K562 (cell line): ENCODE results near the gene HPSE2. TPM values are rescaled to one million over a fixed set of nuclear protein-coding genes. Genes with fewer than 3 reads are reported as not detected.

Experiments used
- ATAC-seq: fragments of 200-7000 bp; cut with Tn5 transposase; 3 replicates; pipeline ENCODE4 v1.9.1; 2020; ENCODE audit warnings: moderate library complexity
- BruUV-seq: library from RNA; stranded (reverse); fragments of 400-500 nt; replicated peaks from 2 replicates; lab custom pipeline; 2021; lab: Mats Ljungman, UMichigan
- CTCF ChIA-PET: fragments of 300-600 bp; formaldehyde crosslinking; extraction: SDS; loops from one replicate; lab custom pipeline; 2021; ENCODE audit warnings: low intra/inter-chr PET ratio; lab: Yijun Ruan, JAX
- POLR2A ChIA-PET: fragments of 300-600, 350-650 bp; sonication (Branson Sonifier 250); formaldehyde crosslinking; extraction: SDS; loops from one replicate; lab custom pipeline; 2021; ENCODE audit warnings: antibody characterized with exemption, inconsistent platforms; lab: Yijun Ruan, JAX
- DNase-seq, 4 experiments: peaks; one replicate each; pipeline versions ENCODE4 v3.0.0 to v3.0.0-alpha.2; 2011 to 2018; ENCODE audit warnings: low spot score in 3 of 4, mixed read lengths in 3 of 4; ENCODE audit errors: extremely low read depth in 1 of 4
- FAIRE-seq: peaks from 2 replicates; lab custom pipeline; 2011; peaks lifted over from hg19 to GRCh38; lab: Jason Lieb, UNC
- H2AFZ ChIP-seq: 2 replicates; pipeline ENCODE4 v1.6.0; 2011; ENCODE audit warnings: low read depth, low read length, control low read depth, inconsistent platforms
- H3K27ac ChIP-seq: fragments of 200-600 bp; 3 replicates; pipeline ENCODE4 v1.8.0; 2011; ENCODE audit warnings: low read depth, mild to moderate bottlenecking, control low read depth, inconsistent platforms, low read length, moderate library complexity, mixed read lengths; ENCODE audit errors: extremely low read depth
- H3K27me3 ChIP-seq, 2 experiments: fragments of 300-600 bp in 1 of 2; 2 replicates in 1 of 2; 3 replicates in 1 of 2; pipeline versions ENCODE4 v1.6.0 to v1.8.0; 2011; ENCODE audit warnings: inconsistent platforms in 2 of 2, low read length in 2 of 2, mild to moderate bottlenecking in 1 of 2, mixed read lengths in 1 of 2, moderate library complexity in 1 of 2; ENCODE audit not compliant: control insufficient read depth in 2 of 2, insufficient read depth in 2 of 2
- H3K36me3 ChIP-seq: fragments of 300-600 bp; 3 replicates; pipeline ENCODE4 v1.8.0; 2011; ENCODE audit warnings: mild to moderate bottlenecking, low read length, inconsistent platforms; ENCODE audit not compliant: control insufficient read depth, insufficient read depth
- H3K4me1 ChIP-seq, 2 experiments: fragments of 200-600 bp in 1 of 2; replicated peaks in 1 of 2; 2 replicates in 1 of 2; 3 replicates in 1 of 2; pipeline versions ENCODE4 v1.5.1 to v1.8.0; 2011; ENCODE audit warnings: inconsistent platforms in 2 of 2, low read length in 2 of 2, mild to moderate bottlenecking in 1 of 2, mixed read lengths in 1 of 2, moderate library complexity in 1 of 2; ENCODE audit not compliant: control insufficient read depth in 2 of 2, insufficient read depth in 2 of 2
- H3K4me2 ChIP-seq: 2 replicates; pipeline ENCODE4 v1.6.1; 2011; ENCODE audit warnings: low read length, control low read depth, inconsistent platforms, mixed read lengths; ENCODE audit not compliant: insufficient read depth
- H3K4me3 ChIP-seq: fragments of 200-600 bp; sonication (generic), shearing (Covaris generic); 2 replicates; pipeline ENCODE4 v1.5.1; 2016; ENCODE audit warnings: control low read depth, inconsistent platforms
- H3K79me2 ChIP-seq: fragments of 200-600 bp; 3 replicates; pipeline ENCODE4 v1.8.0; 2011; ENCODE audit warnings: low read length, inconsistent platforms; ENCODE audit not compliant: control insufficient read depth, insufficient read depth
- H3K9ac ChIP-seq, 2 experiments: 2 replicates each; pipeline versions ENCODE4 v1.6.0 to v1.6.1; 2011; ENCODE audit warnings: low read depth in 2 of 2, low read length in 2 of 2, control low read depth in 1 of 2, inconsistent platforms in 1 of 2, mild to moderate bottlenecking in 1 of 2, mixed read lengths in 1 of 2; ENCODE audit not compliant: insufficient read depth in 1 of 2
- H3K9me1 ChIP-seq: one replicate; pipeline ENCODE4 v1.6.0; 2011; ENCODE audit warnings: inconsistent platforms, mild to moderate bottlenecking, low read length, moderate library complexity; ENCODE audit not compliant: control insufficient read depth, insufficient read depth
- H3K9me3 ChIP-seq: replicated peaks from 2 replicates; pipeline ENCODE4 v1.5.1; 2011; ENCODE audit warnings: low read depth, low read length, inconsistent platforms; ENCODE audit not compliant: control insufficient read depth, insufficient read depth
- H4K20me1 ChIP-seq: replicated peaks from 2 replicates; pipeline ENCODE4 v1.6.1; 2011; ENCODE audit warnings: low read length, inconsistent platforms, mixed read lengths; ENCODE audit not compliant: control insufficient read depth, insufficient read depth
- BCOR ChIP-seq: fragments of 450-650 bp; IDR thresholded peaks from 2 replicates; pipeline ENCODE4 v1.6.1; 2016
- EP400 ChIP-seq: fragments of 450-650 bp; IDR thresholded peaks from 2 replicates; pipeline ENCODE4 v1.6.1; 2017; ENCODE audit warnings: antibody characterized with exemption, mild to moderate bottlenecking, moderate library complexity
- HMGN3 ChIP-seq: IDR thresholded peaks from 2 replicates; pipeline ENCODE4 v1.6.1; 2011; ENCODE audit warnings: borderline replicate concordance, low read depth, mild to moderate bottlenecking, mixed read lengths, low read length; ENCODE audit not compliant: insufficient read length; ENCODE audit errors: extremely low read depth
- JUN ChIP-seq, 2 experiments: sonication (generic) in 1 of 2; formaldehyde crosslinking in 1 of 2; IDR thresholded peaks; 2 replicates each; pipeline versions ENCODE4 v1.6.1 to v1.8.0; 2012 to 2022; ENCODE audit warnings: borderline replicate concordance in 2 of 2, mild to moderate bottlenecking in 2 of 2, improper control_type of control experiment in 1 of 2, low read depth in 1 of 2, low read length in 1 of 2, missing genetic modification reagents in 1 of 2
- MED1 ChIP-seq: sonication (generic); formaldehyde crosslinking; IDR thresholded peaks from 2 replicates; pipeline ENCODE4 v1.8.1; 2023; ENCODE audit warnings: missing genetic modification reagents, borderline replicate concordance
- MTF1 ChIP-seq: fragments of 250-450 bp; sonication (Bioruptor Pico); IDR thresholded peaks from 2 replicates; pipeline ENCODE4 v1.9.0; 2021; ENCODE audit warnings: moderate library complexity, mild to moderate bottlenecking, inconsistent platforms, borderline replicate concordance
- MYNN ChIP-seq, 2 experiments: sonication (generic); formaldehyde crosslinking in 1 of 2; IDR thresholded peaks; 2 replicates each; pipeline versions ENCODE4 v1.5.0 to v1.6.1; 2016 to 2020; ENCODE audit warnings: antibody characterized with exemption in 1 of 2, missing genetic modification reagents in 1 of 2
- NFE2L1 ChIP-seq: fragments of 450-650 bp; IDR thresholded peaks from 2 replicates; pipeline ENCODE4 v1.6.1; 2016; ENCODE audit warnings: missing genetic modification characterization, low read depth, mild to moderate bottlenecking, missing compliant biosample characterization, moderate library complexity, borderline replicate concordance
- ZBTB12 ChIP-seq: fragments of 250-450 bp; sonication (Bioruptor Pico); IDR thresholded peaks from 2 replicates; pipeline ENCODE4 v1.4.0; 2020
- ZC3H8 ChIP-seq: fragments of 450-650 bp; IDR thresholded peaks from 2 replicates; pipeline ENCODE4 v1.6.1; 2017
- ZNF143 ChIP-seq: sonication (generic); formaldehyde crosslinking; IDR thresholded peaks from 2 replicates; pipeline ENCODE4 v1.9.0; 2022; ENCODE audit warnings: mild to moderate bottlenecking, missing genetic modification reagents
- ZNF316 ChIP-seq: fragments of 450-650 bp; IDR thresholded peaks from 2 replicates; pipeline ENCODE4 v1.6.1; 2016
- ZNF436 ChIP-seq: fragments of 250-450, 450-650 bp; sonication (Bioruptor Pico); formaldehyde crosslinking; IDR thresholded peaks from 2 replicates; pipeline ENCODE4 v1.7.0; 2020; ENCODE audit warnings: mild to moderate bottlenecking
- WGBS: fragments of 100-300 bp; shearing (Covaris generic); methylation state at CpG from one replicate; pipeline ENCODE4 v1.1.6; 2016; ENCODE audit warnings: low coverage, mixed read lengths; ENCODE audit not compliant: insufficient coverage; ENCODE audit errors: missing lambda C conversion rate; 5-methylcytosine and 5-hydroxymethylcytosine counted together
- in situ Hi-C: fragments of 300-500 bp; cut with MboI; formaldehyde crosslinking; loops from 4 replicates; pipeline ENCODE4 v1.15.0; 2018; ENCODE audit warnings: inconsistent platforms, mixed read lengths
- intact Hi-C: fragments of 100-400 bp; cut with micrococcal nuclease; formaldehyde crosslinking; loops from 2 replicates; pipeline ENCODE4 v1.14.2; 2022
- polyA plus RNA-seq, 8 experiments: library from polyadenylated mRNA; depleted of rRNA in 4 of 8; stranded (reverse) in 5 of 8; unstranded in 3 of 8; fragments of >200 nt; fragmentation: Nextera tagmentation in 2 of 8; fragmentation: Illumina TruSeq in 1 of 8; extraction: Ambion mirVana in 2 of 8; extraction: Trizol in 1 of 8; gene quantifications; 2 replicates each; pipeline versions ENCODE4 v1.2.1 to v1.2.3, GENCODE V29; 2011 to 2014; ENCODE audit warnings: inconsistent platforms in 1 of 8, missing spikeins in 1 of 8
- total RNA-seq, 7 experiments: library from RNA; depleted of rRNA in 6 of 7; stranded (reverse); fragments of >200 nt in 6 of 7; fragmentation: Illumina TruSeq in 2 of 7; extraction: Trizol in 2 of 7; gene quantifications; 2 replicates each; pipeline versions ENCODE4 v1.2.1 to v1.2.3, GENCODE V29; 2011 to 2021; ENCODE audit warnings: low replicate concordance in 1 of 7
- TF ChIP-seq, protein P1 (sequence below), 2 experiments: fragments of 450-650 bp; conservative IDR thresholded peaks; 2 replicates each; pipeline ENCODE4 v1.6.1; 2017; ENCODE audit warnings: mild to moderate bottlenecking in 2 of 2, moderate library complexity in 2 of 2

The HPSE2 gene
- total and polyA plus RNA-seq, 9 of the 15 experiments (the other 6 are each of a cell fraction or from before 2014, with no cell fraction given), result 0.03 to 0.10 (median 0.04) TPM; not detected in 2

DNA sequence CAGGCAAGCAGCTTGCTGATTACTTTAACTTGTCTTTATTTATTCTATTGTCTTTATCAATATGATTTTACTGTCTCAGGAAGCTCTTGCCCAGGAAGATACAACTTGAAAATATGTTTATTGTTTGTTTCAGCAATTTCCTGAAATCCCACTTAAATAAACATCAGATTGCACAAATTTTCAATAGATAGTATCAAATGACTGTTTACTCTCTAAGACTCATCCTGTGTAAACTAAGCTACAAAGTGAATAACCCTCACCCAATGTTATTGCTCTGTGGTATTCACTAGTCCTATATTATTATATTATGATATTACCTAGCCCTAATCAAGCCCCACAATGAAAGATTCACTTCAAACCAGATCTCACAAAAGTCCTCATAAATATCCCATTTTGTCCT is 658.5 kb downstream of the HPSE2 start:
- H3K27me3 ChIP-seq, result no peaks in the 10 kb centered on the region

GRCh38 chr10:98576096-98576495 is 659.6 kb downstream of the HPSE2 start:
- no peak overlapping the region for H3K9ac ChIP-seq
- CTCF ChIA-PET, result no interaction called here
- H3K27ac ChIP-seq, result no peak overlapping the region
- no TSS peak for BruUV-seq
- no peak overlapping the region for H3K4me3 ChIP-seq
- ATAC-seq, result no peak
- no peaks in the 10 kb centered on the region for H3K79me2 ChIP-seq
- no peaks in the 10 kb centered on the region for H3K9me1 ChIP-seq
- no peaks in the 10 kb centered on the region for H3K27me3 ChIP-seq
- no peaks in the 10 kb centered on the region for H3K36me3 ChIP-seq
- H2AFZ ChIP-seq, result no peak overlapping the region
- no peak for FAIRE-seq
- in situ Hi-C loops, result no loop called here
- H3K4me1 ChIP-seq, result no peaks in the 10 kb centered on the region
- POLR2A ChIA-PET, result interaction anchor here (0.6 kb wide), 1 partner anchor 326 kb away, joined by 4 read pairs; no protein-coding TSS in a partner anchor
- H3K4me2 ChIP-seq, result no peak overlapping the region
- H3K9me3 ChIP-seq, result no peaks in the 10 kb centered on the region
- DNase-seq, result no peak
- TF ChIP-seq BCOR, result no peak
- TF ChIP-seq HMGN3, result no peak
- TF ChIP-seq ZNF316, result no peak
- TF ChIP-seq MYNN (IDR thresholded peaks at IDR 0.05), result no peak
- no peak for TF ChIP-seq MYNN (CRISPR knock-in tag; IDR thresholded peaks at IDR 0.05)
- no peak for TF ChIP-seq ZNF143
- no peak for TF ChIP-seq MED1 (CRISPR knock-in tag)
- no peak for TF ChIP-seq NFE2L1
- no peak for TF ChIP-seq JUN (IDR thresholded peaks at IDR 0.05; ENCODE audit: borderline replicate concordance, low read depth, low read length)
- no peak for TF ChIP-seq JUN (CRISPR knock-in tag; IDR thresholded peaks at IDR 0.05; ENCODE audit: borderline replicate concordance)
- TF ChIP-seq, protein P1, sequence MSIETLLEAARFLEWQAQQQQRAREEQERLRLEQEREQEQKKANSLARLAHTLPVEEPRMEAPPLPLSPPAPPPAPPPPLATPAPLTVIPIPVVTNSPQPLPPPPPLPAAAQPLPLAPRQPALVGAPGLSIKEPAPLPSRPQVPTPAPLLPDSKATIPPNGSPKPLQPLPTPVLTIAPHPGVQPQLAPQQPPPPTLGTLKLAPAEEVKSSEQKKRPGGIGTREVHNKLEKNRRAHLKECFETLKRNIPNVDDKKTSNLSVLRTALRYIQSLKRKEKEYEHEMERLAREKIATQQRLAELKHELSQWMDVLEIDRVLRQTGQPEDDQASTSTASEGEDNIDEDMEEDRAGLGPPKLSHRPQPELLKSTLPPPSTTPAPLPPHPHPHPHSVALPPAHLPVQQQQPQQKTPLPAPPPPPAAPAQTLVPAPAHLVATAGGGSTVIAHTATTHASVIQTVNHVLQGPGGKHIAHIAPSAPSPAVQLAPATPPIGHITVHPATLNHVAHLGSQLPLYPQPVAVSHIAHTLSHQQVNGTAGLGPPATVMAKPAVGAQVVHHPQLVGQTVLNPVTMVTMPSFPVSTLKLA (conservative IDR thresholded peaks at IDR 0.05), result no peak
- no peak for TF ChIP-seq EP400
- TF ChIP-seq ZNF436 (CRISPR knock-in tag), result no peak
- TF ChIP-seq MTF1 (CRISPR knock-in tag), result no peak
- no peak for TF ChIP-seq ZBTB12 (CRISPR knock-in tag)
- WGBS, result 0% methylated on average over 4 of the region's 4 CpGs
- intact Hi-C loops, result no loop called here
- H4K20me1 ChIP-seq, result no peaks in the 10 kb centered on the region

More for the DNA sequence above, 658.5 kb downstream of the HPSE2 start:
- no peaks in the 10 kb centered on the region for H3K4me1 ChIP-seq
- no TSS peak for BruUV-seq
- DNase-seq (no peak), FAIRE-seq (no peak), ATAC-seq (no peak)
- POLR2A ChIA-PET, result no interaction called here
- no peaks in the 10 kb centered on the region for H3K36me3 ChIP-seq
- no peaks in the 10 kb centered on the region for H4K20me1 ChIP-seq
- no peak overlapping the region for H3K27ac ChIP-seq
- no peak for TF ChIP-seq ZC3H8
- no peak overlapping the region for H3K9ac ChIP-seq
- H2AFZ ChIP-seq, result no peak overlapping the region
- no peak overlapping the region for H3K4me2 ChIP-seq
- CTCF ChIA-PET, result no interaction called here
- intact Hi-C loops (no loop called here), in situ Hi-C loops (no loop called here)
- no peaks in the 10 kb centered on the region for H3K9me1 ChIP-seq
- no peak overlapping the region for H3K4me3 ChIP-seq
- H3K9me3 ChIP-seq, result no peaks in the 10 kb centered on the region
- H3K79me2 ChIP-seq, result no peaks in the 10 kb centered on the region
